Mucosa of stomach (tissue), 1 donor: Measurements from ENCODE around the gene AOAH.

Experiments used
- H3K27me3 ChIP-seq: one replicate; pipeline ENCODE4 v1.7.0; 2013; ENCODE audit warnings: mild to moderate bottlenecking, low read length; ENCODE audit not compliant: control insufficient read depth, insufficient read depth
- H3K36me3 ChIP-seq: one replicate; pipeline ENCODE4 v1.7.0; 2013; ENCODE audit warnings: low read length; ENCODE audit not compliant: control insufficient read depth, insufficient read depth
- H3K4me1 ChIP-seq: one replicate; pipeline ENCODE4 v1.7.0; 2013; ENCODE audit warnings: mild to moderate bottlenecking, low read length; ENCODE audit not compliant: control insufficient read depth, insufficient read depth
- H3K4me3 ChIP-seq: one replicate; pipeline ENCODE4 v1.7.0; 2013; ENCODE audit warnings: low read length
- H3K9ac ChIP-seq: one replicate; pipeline ENCODE4 v1.7.0; 2013; ENCODE audit warnings: mild to moderate bottlenecking, low read length, moderate library complexity
- H3K9me3 ChIP-seq: one replicate; pipeline ENCODE4 v1.7.0; 2013; ENCODE audit warnings: mild to moderate bottlenecking, low read length, moderate library complexity; ENCODE audit not compliant: control insufficient read depth
- donor health status: Pancreatic carcinoma.

The AOAH gene

DNA sequence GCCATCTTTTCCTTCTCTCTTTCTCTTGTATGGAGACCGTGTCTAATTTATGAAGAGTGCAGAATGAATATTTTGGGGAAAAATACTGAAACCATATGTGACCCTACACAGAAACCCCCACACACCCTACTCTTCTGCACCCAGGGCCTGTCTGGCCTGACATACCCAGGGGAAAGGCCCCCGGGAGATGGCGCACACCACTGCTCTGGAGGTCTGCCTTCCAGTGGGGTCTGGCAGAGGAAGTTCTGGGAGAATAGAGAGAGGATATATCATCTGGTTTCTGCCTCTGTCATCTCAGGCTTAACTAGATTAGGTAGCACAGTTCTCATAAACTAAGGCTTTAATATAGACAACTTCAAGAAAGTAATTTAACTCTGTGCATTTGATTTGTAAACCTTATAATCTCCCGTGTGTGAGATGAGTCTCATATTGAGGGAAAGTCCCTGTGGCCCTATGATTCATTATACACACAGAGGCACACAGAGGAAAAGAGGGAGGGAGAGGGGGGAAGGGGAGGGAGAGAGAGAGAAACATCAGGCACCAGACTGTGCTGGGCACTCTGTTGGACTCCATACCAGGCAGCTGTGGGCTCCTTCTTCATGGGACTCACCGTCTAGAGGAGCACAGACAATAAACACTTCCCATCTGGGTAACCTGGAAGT is 123.3 kb downstream of the AOAH start:
- H3K9me3 ChIP-seq, result no peaks in the 10 kb centered on the region
- H3K36me3 ChIP-seq, result no peaks in the 10 kb centered on the region
- no peaks in the 10 kb centered on the region for H3K27me3 ChIP-seq
- no peaks in the 10 kb centered on the region for H3K4me1 ChIP-seq
- H3K4me3 ChIP-seq, result no peak overlapping the region
- H3K9ac ChIP-seq, result no peak overlapping the region

DNA sequence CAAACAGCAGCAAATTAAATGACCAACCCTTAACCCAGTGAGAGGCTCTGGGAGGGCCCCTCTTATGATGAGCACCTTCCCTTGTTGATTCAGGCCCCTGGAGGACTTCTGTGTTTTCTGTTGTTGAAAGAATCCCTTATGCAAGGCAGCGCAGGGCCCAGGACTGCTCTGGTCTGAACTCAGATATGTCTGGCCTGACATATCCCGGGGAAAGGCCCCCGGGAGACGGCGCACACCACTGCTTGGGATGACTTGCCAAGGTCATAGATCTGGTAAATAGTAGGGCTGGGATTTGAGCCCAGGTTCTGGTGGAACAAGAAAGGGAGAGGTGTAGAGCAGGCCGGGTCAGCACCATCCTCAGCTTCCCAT is 124.0 kb downstream of the AOAH start:
- Histone ChIP-seq H3K9me3 (no peaks in the 10 kb centered on the region), H3K9ac (no peak overlapping the region), H3K27me3 (no peaks in the 10 kb centered on the region), H3K4me3 (no peak overlapping the region), H3K36me3 (no peaks in the 10 kb centered on the region), H3K4me1 (no peaks in the 10 kb centered on the region)

DNA sequence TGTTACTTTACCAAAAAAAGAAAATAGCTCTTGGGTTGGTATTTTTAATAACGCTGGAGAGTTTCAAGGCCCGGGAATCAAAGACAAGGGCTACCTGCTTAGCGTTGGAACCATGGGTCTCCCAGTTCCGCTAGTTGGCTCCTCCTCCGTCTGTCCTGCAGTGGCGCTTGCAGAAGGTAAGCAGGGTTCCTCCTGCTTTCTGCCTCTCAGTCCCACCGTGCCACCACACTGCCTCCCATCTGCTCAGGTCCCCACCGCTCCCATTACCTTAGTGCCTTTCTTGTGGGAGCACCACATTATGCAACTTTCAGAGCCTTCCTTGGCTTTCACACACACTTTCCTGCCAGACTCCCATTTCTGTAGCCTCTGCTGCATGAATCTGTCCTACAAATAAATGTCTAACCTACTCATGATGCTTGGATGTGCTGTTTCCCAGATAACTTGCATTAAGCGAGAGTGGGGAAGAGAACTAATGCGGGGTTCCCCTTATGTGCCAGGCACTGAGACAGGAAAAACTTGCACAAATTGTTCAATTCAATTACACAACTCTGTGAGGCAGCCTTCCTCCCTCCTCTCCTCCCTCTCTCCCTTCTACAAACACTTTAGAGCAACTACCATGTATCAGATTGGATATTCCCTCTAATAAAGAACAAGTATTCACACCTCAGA is 124.5 kb downstream of the AOAH start:
- H3K4me3 ChIP-seq, result no peak overlapping the region
- H3K27me3 ChIP-seq, result no peaks in the 10 kb centered on the region
- no peaks in the 10 kb centered on the region for H3K9me3 ChIP-seq
- H3K36me3 ChIP-seq, result no peaks in the 10 kb centered on the region
- H3K4me1 ChIP-seq, result no peaks in the 10 kb centered on the region
- no peak overlapping the region for H3K9ac ChIP-seq

DNA sequence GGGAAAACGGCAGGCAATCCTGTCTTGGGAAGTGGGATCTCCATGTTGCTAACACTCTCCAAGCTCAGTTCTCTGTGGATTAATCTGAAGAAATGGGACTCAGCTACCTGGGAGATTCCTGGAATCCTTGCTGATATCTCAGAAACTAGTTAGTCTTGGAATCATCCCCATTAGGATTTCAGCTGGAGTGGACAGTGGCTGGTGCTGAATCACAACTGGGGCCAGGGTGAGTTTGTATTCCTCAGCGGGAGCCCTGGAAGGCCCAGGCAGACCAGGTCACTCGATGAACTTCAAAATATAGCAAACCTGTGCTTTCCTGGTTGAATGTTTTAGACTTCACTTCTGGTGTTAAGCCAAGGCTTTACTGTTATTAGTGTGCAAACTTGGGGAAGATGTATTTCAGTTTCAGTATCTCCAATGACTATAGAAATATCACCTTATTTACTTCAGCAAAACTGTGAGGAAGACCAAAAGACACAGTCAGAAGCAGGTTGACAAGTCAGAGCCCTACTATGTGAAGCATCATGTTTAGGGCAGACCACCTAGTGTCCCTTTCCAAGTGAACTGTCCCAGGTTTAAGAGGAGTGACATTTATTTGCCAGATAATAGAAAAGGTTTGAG is 126.1 kb downstream of the AOAH start:
- Histone ChIP-seq H3K9me3 (no peaks in the 10 kb centered on the region), H3K36me3 (no peaks in the 10 kb centered on the region), H3K9ac (no peak overlapping the region), H3K4me1 (no peaks in the 10 kb centered on the region), H3K4me3 (no peak overlapping the region), H3K27me3 (no peaks in the 10 kb centered on the region)

DNA sequence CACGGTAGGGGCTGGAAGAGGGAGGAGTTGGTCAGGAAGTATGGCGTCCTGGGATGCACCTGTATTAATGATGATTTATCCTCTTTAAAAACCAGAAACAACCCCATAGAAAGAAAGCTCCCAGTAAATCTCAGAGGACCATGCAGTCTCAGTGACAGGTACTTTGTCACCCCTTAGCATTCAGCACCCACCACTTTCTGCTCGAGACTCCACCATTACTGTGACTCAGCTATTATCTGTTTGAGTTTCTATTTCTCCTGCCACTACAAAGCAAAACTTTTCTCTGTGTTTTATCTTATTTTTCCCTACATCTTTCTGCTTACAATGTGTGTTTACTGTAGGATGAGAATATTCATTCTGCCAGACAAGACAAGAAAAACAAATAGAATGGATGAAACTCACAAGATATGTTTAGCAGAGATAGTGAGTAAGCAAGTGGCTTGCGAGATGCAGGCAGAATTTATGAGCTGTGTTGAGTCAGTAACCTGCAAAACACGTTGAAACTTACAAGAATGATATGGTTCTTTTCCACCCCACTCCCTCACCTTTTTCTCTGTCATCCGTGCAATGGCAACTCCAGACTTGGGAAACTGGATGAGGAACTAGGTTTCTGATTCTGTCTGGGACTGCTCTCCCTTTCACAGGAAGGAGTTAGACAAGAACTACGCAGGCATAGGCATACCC is 127.1 kb downstream of the AOAH start:
- no peaks in the 10 kb centered on the region for H3K4me1 ChIP-seq
- no peak overlapping the region for H3K4me3 ChIP-seq
- no peak overlapping the region for H3K9ac ChIP-seq
- no peaks in the 10 kb centered on the region for H3K9me3 ChIP-seq
- no peaks in the 10 kb centered on the region for H3K36me3 ChIP-seq
- H3K27me3 ChIP-seq, result no peaks in the 10 kb centered on the region

DNA sequence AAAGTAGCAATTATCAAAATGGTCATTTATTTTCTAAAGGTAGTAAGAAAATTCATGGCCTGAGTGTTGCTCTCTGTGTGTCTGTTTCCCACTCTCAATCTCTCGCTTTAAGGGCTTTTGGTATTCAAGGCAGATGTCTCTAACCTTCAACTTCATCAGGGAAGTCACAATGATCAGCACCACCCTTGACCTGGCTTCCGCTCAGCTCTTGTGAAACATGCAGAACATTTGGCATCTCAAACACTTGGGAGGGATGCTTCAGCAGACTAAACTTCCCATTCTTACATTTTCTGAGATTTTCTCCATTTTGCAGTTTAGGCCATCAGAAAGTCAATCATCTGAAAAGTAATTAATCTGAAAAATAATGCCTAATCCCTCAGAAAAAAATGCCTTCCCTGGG is 129.8 kb downstream of the AOAH start:
- H3K9me3 ChIP-seq, result no peaks in the 10 kb centered on the region
- H3K36me3 ChIP-seq, result no peaks in the 10 kb centered on the region

DNA sequence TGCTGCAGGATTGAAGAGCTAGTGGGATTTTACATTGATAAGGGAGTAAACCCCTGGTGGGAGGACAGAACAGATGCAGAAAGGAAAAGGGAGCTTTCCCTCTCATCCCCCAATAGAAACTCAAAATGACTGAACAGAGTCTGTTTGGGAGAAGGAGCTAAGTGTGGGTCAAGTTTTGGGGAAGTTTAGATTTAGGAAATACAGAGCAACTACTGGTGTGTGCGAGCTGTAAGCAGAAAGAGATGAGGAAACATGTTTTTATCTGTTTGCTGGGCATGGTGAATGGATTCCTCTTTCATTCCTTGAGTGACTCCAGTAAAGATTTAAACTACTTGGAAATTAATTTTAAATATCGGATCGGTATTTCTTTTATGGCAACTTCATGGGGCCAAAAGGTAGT is 132.7 kb downstream of the AOAH start:
- H3K36me3 ChIP-seq, result no peaks in the 10 kb centered on the region
- no peak overlapping the region for H3K4me3 ChIP-seq
- no peaks in the 10 kb centered on the region for H3K27me3 ChIP-seq
- no peaks in the 10 kb centered on the region for H3K9me3 ChIP-seq
- H3K9ac ChIP-seq, result no peak overlapping the region
- no peaks in the 10 kb centered on the region for H3K4me1 ChIP-seq

More for the DNA sequence above, 129.8 kb downstream of the AOAH start:
- no peak overlapping the region for H3K9ac ChIP-seq
- no peaks in the 10 kb centered on the region for H3K27me3 ChIP-seq
- H3K4me1 ChIP-seq, result no peaks in the 10 kb centered on the region
- H3K4me3 ChIP-seq, result no peak overlapping the region

DNA sequence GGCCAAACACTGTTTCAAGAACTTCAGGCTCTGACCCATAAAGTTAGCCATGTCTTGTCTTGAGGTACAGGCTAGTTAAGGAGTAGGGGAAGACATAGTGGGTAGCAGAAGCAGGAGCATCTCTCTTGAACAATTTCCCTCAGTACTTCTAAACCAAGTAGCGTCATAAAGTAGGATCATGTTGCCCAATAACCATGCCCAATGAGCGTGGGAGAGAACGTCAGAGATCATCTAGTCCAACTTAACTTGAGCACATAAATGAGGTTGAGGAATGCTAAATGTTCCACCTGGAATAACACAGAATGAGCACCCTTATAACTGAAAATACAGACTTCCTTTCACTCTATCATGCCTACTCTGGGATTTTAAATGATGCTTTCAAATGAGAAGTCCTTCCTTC is 134.9 kb downstream of the AOAH start:
- H3K9me3 ChIP-seq, result no peaks in the 10 kb centered on the region
- H3K36me3 ChIP-seq, result no peaks in the 10 kb centered on the region
- H3K4me3 ChIP-seq, result no peak overlapping the region
- no peak overlapping the region for H3K9ac ChIP-seq
- no peaks in the 10 kb centered on the region for H3K27me3 ChIP-seq
- no peaks in the 10 kb centered on the region for H3K4me1 ChIP-seq

DNA sequence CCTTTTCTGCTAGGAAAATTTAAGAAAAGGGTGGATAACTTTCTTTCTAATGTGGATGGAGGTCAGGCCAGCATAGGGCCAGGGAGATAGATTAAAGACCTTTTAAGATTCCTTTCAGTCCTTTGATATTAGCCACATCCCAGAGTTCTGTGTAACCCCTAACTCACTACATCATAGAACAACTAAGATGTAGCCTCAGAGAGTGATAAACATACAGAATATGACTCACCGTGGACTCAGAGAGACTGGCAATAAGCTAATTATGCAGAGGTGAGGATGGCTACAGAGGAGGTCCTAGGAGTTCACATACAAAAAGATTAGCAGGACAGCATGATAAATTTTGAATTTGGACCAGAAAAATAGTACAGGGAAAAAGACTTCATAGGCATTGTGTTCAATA is 141.0 kb downstream of the AOAH start:
- H3K36me3 ChIP-seq, result no peaks in the 10 kb centered on the region
- no peaks in the 10 kb centered on the region for H3K9me3 ChIP-seq
- H3K4me3 ChIP-seq, result no peak overlapping the region
- no peak overlapping the region for H3K9ac ChIP-seq
- H3K4me1 ChIP-seq, result no peaks in the 10 kb centered on the region
- no peaks in the 10 kb centered on the region for H3K27me3 ChIP-seq

DNA sequence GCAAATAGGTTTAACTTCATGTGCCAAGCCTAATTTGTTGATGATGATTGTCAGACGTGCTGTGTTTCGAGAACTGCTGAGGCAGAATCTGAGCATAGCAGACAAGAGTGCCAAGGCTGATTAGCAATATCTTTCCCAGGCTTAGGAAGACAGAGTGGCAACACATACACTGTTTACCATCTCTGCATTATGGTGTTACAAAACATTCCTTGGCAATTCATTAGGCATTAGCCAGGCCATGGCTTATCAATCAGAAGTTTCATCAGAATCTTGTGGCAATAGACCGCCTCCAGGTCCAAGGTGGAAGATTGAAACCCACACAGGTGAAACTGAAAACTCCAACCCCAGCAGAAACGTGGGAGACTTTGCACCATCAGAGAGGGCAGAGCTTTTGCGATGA is 148.5 kb downstream of the AOAH start:
- Histone ChIP-seq H3K36me3 (no peaks in the 10 kb centered on the region), H3K9me3 (no peaks in the 10 kb centered on the region), H3K9ac (no peak overlapping the region), H3K4me3 (no peak overlapping the region), H3K27me3 (no peaks in the 10 kb centered on the region), H3K4me1 (no peaks in the 10 kb centered on the region)

DNA sequence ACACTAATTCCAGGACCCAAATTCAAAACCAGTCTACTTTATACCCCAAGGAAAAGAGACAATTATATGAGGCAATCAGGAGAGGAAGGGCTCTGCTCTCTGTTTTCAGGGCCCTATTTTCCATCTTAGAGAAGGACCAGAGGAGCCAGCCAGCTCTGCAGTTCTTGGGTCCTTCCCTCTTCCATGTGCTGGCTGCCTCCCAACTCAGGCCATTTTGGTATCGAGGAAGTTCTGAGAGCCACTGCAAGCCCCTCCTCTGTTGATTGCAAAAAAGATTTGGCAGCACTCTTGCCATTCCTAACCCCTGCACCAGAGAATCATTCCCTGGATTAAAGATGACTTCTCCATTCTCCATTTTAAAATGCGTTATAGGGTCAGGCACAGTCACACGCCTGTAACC is 151.2 kb downstream of the AOAH start:
- H3K9ac ChIP-seq, result no peak overlapping the region
- no peaks in the 10 kb centered on the region for H3K4me1 ChIP-seq
- H3K4me3 ChIP-seq, result no peak overlapping the region
- no peaks in the 10 kb centered on the region for H3K9me3 ChIP-seq
- H3K36me3 ChIP-seq, result no peaks in the 10 kb centered on the region
- H3K27me3 ChIP-seq, result no peaks in the 10 kb centered on the region

DNA sequence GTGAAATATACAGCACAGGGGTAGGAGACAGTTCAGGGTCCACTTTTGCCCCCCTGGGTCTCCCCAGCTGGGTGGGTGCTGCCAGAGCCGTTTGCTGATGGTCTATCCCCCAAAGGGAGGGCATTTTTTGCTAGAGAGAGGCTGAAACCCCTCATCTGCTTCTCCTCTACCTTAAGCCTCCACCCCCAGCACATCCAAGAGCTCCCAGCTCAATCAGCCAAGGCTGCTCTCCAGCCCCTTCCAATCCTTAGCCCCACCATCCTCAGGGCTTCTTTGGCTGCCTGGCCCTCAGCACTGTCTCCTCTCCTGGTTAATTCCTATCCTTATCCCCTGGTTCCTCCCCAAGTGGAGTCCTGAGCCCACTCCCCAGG is 153.1 kb downstream of the AOAH start:
- Histone ChIP-seq H3K9me3 (no peaks in the 10 kb centered on the region), H3K4me1 (no peaks in the 10 kb centered on the region), H3K9ac (no peak overlapping the region), H3K36me3 (no peaks in the 10 kb centered on the region), H3K4me3 (no peak overlapping the region), H3K27me3 (no peaks in the 10 kb centered on the region)
